Forelimb muscle (tissue), 1 donor: ENCODE results near the gene ZFAND2B. TPM values are rescaled to one million over a fixed set of nuclear protein-coding genes. Genes with fewer than 3 reads are reported as not detected.
"Not testable (repeated sequence)": the region's sequence is repeated elsewhere in the genome, so short reads cannot be mapped to it uniquely, and the experiment has no call there.

Source experiments
- DNase-seq: peaks from one replicate; pipeline ENCODE4 v3.0.0-alpha.2; 2013; ENCODE audit warnings: low read depth
- polyA plus RNA-seq: library from polyadenylated mRNA; unstranded; fragments of 120-200 nt; gene quantifications from one replicate; pipeline ENCODE4 v1.2.1, GENCODE V29; 2013; ENCODE audit not compliant: insufficient read length

Gene ZFAND2B
- polyA plus RNA-seq, 1 donor: 21.0 TPM

GRCh38 chr2:219250049-219250781, 43.6 kb downstream of the ZFAND2B start:
- DNase-seq: no peak

DNA sequence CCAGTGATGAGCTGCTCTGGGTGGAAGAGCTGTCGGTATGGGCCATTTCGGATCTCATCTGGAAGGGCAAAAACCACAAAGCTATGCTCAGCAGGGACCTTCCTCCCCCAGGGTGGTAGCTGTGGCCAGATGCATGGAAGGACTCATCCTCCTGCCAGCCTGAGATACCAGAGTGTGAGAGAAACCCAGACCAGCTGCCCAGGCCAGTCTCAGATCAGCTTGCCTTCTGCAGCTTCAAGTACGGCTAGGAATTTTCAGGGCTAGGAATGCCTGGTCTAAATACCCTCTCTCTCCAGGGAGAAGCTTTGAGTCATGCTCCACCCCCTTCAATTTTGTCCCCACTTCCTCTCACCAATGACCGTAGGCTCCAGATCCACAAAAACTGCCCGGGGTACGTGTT, 45.1 kb downstream of the ZFAND2B start:
- DNase-seq: no peak

GRCh38 chr2:219252084-219252483, 45.5 kb downstream of the ZFAND2B start:
- DNase-seq: no peak

- no peak for DNase-seq
Observed at GRCh38 chr2:219252570-219252899, 46.0 kb downstream of the ZFAND2B start.

- no peak for DNase-seq
Observed at GRCh38 chr2:219252900-219253752, 46.5 kb downstream of the ZFAND2B start, which contains the start of gene TUBA4B. TSS of gene TUBA4B (plus strand) at chr2:219253243. CDS start at chr2:219253408, 165 bp downstream.

DNA sequence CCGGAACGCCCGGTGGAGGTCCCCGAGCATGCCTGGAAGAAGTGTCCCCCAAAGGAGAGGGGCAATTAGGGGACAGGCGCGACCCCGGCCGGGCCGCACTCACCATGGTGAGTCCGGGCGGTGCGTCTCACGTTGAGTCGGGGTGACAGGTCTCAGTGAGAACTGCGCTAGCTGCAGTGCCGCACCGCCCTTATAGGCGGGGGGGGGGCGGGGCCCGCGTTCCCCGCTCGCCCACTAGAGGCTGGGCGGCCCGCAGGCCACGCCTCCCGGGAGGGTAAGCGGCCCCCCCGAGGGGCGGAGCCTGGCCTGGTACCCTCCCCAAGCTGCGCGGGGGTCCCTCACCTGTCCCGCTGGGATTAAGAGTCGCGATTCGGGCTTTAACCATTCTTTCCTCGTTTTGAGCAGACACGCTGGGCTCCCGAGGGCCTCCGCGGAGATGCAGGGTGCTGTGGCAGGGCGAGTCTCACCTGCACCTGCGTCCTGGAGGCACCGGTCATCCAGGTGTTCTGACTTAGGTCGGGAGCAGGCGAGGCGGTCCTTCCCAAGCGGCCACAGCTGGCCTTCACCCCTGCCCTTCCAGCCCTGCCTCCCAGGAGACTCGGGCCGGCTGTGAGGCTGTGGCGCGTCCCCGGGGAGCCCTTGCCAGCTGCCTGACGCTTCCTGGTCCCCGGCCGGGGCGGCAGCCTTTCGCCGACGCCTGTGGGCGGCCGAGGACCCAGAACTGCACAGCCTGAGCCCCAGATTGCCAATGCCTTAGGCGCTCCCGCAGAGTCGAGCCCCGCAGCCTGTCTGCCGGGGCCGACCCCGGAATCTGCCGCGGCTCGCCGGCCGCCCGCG, 47.4 kb downstream of the ZFAND2B start, which contains the start of gene TUBA4A:
Gene TUBA4A (minus strand): TSS at position 166 of the 837 bp plus-strand sequence. CDS start 60 bp downstream, at position 106.
- DNase-seq: no peak

DNA sequence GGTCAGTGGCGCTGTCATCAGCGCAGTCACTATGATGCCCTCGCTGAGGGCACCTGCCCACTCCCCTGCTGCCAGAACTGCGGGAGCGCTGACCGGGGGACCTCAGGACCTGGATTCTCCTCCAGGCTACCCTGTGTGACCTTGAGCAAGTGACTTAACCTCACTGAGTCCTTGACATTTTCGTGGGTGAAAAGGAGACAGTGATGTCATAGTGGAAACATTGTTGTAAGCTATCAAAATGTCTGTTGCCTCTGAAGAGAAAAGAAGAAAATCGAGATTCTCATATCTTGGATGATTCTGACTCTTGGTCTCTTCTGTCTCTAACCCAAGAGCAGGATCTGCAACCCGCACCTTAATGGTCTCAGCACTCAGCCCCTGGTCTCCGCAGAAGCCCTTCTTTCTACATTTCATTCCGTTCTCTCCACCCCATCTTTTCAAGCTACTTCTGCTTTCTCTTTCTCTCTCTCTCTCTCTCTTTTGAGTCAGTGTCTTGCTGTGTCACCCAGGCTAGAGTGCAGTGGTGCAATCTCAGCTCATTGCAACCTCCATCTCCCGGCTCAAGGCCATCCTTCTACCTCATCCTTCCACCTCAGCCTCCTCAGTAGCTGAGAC, 48.1 kb downstream of the ZFAND2B start:
- DNase-seq: no peak

DNA sequence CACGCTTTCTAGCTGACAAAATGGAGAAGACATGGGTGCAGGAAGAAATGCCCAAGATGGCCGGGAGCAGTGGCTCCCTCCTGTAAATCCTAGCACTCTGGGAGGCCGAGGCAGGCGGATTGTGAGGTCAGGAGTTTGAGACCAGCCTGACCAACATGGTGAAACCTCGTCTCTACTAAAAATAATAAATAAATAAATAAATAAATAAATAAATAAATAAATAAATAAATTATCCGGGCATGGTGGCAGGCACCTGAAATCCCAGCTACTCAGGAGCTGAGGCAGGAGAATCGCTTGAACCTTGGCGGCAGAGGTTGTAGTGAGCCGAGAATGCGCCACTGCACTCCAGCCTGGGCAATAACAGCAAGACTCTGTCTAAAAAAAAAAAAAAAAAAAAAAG, 52.4 kb downstream of the ZFAND2B start:
- DNase-seq: not testable (repeated sequence)

Other genes with a start within 250 kb of the ZFAND2B start
- gene CDK5R2, start 247.1 kb upstream of the ZFAND2B start, polyA plus RNA-seq: 0.29 TPM
- not detected for gene FEV, start 221.6 kb upstream of the ZFAND2B start, polyA plus RNA-seq
- gene CRYBA2, start 213.4 kb upstream of the ZFAND2B start, polyA plus RNA-seq: not detected
- gene CFAP65, start 165.3 kb upstream of the ZFAND2B start, polyA plus RNA-seq: not detected
- gene IHH, start 145.9 kb upstream of the ZFAND2B start, polyA plus RNA-seq: not detected
- 11.6 TPM for gene NHEJ1, start 46.0 kb upstream of the ZFAND2B start, polyA plus RNA-seq
- gene SLC23A3, start 36.8 kb upstream of the ZFAND2B start, polyA plus RNA-seq: 1.3 TPM
- 34.2 TPM for gene CNPPD1, start 29.9 kb upstream of the ZFAND2B start, polyA plus RNA-seq
- gene RETREG2, start 28.5 kb upstream of the ZFAND2B start, polyA plus RNA-seq: 39.8 TPM
- gene ABCB6, start 12.2 kb downstream of the ZFAND2B start, polyA plus RNA-seq: 31.9 TPM
- gene ATG9A, start 22.9 kb downstream of the ZFAND2B start, polyA plus RNA-seq: 33.5 TPM
- 26.8 TPM for gene ANKZF1, start 23.0 kb downstream of the ZFAND2B start, polyA plus RNA-seq
- gene GLB1L, start 38.7 kb downstream of the ZFAND2B start, polyA plus RNA-seq: 3.6 TPM
- gene STK16, start 38.7 kb downstream of the ZFAND2B start, polyA plus RNA-seq: 15.0 TPM
- gene TUBA4B, start 46.5 kb downstream of the ZFAND2B start, polyA plus RNA-seq: 0.20 TPM
- gene TUBA4A, start 47.1 kb downstream of the ZFAND2B start, polyA plus RNA-seq: 139 TPM
- 82.4 TPM for gene DNAJB2, start 72.6 kb downstream of the ZFAND2B start, polyA plus RNA-seq
- 0.13 TPM for gene PTPRN, start 102.6 kb downstream of the ZFAND2B start, polyA plus RNA-seq
- not detected for gene RESP18, start 126.0 kb downstream of the ZFAND2B start, polyA plus RNA-seq
- 33.7 TPM for gene DNPEP, start 181.1 kb downstream of the ZFAND2B start, polyA plus RNA-seq
- gene DES, start 211.6 kb downstream of the ZFAND2B start, polyA plus RNA-seq: 5,672 TPM
- 235 TPM for gene SPEG, start 228.1 kb downstream of the ZFAND2B start, polyA plus RNA-seq